GM21737 (cell line): ENCODE measurements around the gene FXYD6.

Experiments used
- ATAC-seq: cut with Tn5 transposase; IDR thresholded peaks from one replicate; pipeline ENCODE4 v1.9.1; 2021; ENCODE audit warnings: mild to moderate bottlenecking, moderate library complexity; ENCODE audit not compliant: unreplicated experiment

The FXYD6 gene

DNA sequence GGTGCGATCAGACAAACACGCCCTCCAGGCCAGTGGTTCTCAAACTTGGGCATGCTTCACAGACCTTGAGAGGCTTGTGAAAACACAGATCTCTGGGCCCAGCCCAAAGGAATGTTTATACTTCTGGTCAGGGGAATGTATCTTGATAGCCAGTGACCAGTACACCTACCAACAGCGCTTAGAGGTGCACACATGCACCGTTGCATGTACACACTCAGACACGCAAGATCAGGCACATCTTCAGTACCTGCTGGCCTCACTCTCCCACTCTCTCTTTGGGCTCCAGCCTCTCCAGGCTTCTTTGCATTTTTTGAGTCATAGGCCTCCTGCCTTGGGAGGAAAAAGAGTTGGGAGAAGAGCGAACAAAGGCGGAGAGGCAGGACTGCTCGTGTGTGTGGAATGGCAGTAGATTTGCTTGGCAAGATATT lies 11.7 kb upstream of the FXYD6 start:
- ATAC-seq: no peak

DNA sequence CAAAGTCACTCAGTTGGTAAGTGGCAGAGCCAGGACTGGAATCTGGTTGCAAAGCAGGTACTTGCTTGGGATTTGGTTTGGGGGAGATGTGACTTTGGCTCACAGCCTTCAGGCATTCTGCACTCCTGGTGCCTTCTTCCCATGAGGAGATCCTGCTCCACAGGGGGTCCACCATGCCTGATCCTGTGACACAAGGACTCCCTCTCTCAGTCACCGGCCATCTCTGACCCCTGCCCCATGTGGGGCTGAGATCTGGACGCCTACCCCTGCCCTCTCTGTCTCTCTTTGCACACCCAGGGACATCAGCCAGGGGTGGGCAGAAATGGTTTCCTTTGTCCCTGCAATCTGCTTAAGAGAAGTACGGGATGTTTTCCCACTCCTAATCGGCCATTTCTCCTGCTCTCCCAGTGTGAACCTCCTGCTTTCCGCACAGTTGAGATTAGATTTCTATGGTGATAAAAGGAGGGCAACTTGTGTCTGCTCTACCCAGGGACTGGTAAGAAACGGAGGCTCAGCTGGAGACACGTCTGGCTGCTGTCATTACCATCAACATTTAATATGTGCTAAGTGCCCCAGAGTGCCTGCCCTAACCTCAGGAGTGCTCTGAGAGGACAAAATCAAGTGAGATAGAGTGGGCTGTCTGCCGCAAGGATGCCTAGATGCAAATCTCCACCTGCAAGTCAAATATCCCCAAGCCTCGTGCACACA lies 11.1 kb upstream of the FXYD6 start:
- no peak for ATAC-seq

- ATAC-seq: no peak
Observed at GRCh38 chr11:117885777-117886176, 9.3 kb upstream of the FXYD6 start.

DNA sequence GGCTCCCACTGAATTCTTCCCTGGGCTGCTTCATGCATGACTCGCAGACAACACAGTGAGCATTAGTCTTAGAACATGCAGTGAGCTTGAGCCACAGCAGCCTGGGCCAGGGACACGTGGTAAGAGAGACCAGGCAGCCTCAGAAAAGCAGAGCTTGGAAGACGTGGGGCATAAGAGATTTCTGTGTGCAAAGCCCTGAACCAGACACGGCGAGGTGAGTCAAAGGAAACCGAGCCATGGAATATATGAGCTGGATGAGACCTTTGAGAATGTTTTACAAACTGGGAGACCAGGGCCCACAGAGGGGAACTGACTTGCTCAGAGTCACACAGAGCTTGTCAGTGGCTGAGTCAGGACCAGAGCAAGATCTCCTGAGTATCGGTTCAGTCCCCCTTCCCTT lies 8.5 kb upstream of the FXYD6 start:
- no peak for ATAC-seq

- ATAC-seq: no peak
Observed at GRCh38 chr11:117883063-117883462, 6.6 kb upstream of the FXYD6 start.

DNA sequence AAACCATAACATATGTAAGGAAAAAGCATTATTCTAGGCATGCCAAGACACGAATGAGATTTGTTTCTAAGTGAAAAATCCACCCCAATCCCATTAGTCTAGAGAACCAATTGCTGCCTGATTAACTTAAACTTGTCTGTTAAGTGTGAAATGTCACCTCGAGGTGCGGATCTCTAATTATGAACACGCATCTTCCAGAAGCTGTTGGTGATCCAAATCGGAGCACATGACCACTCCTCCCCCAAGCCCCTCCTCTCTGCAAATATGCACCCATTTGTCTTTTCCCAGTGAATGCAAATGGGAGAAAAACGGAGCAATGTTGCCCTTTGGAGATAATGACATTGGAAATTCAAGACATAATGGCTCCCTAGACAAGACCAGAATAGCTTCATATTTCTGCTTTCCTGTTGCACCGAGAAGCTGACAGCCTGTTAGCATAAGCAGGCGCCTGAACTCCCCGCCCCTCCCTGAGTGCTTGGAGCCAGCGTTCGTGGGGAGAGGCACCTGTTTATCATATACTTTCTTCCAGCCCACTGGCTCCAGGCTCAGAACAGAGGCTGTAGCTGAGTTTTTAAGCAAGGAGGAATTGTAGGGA lies 6.0 kb upstream of the FXYD6 start:
- ATAC-seq: no peak

GRCh38 chr11:117881217-117881616 lies 4.8 kb upstream of the FXYD6 start:
- no peak for ATAC-seq

GRCh38 chr11:117879516-117880480 lies 3.3 kb upstream of the FXYD6 start:
- no peak for ATAC-seq

- no peak for ATAC-seq
Observed at GRCh38 chr11:117878939-117879475, 2.5 kb upstream of the FXYD6 start.

DNA sequence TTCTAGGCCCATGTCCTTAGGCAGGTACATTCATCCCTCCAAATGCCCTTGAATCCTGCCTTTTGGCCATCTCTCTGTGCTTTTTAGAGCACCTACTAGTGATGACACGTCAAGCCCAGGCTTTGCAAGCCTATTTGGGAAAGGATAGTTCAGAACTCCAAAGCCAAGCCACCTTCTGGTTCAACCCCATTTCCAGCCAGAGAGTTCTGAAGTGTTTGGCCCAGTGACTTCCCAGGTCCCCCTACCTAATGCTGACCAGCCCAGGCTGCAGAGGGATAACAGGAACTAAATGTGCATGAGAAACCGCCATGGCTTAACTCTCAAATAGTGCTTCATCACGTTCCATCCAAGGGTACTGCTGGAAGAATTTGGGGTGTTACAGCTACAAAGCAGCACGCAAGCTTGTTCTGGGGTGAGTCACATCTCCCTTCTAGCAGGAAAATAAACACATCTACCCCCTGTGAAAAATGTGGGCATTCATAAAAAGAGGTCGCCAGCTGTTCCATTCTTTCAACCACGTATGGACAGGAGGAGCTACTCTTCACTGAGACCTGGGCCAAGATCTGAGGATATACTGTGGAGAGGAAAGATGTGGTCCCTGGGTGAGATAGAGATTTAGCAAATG lies 2.0 kb upstream of the FXYD6 start:
- ATAC-seq: no peak

DNA sequence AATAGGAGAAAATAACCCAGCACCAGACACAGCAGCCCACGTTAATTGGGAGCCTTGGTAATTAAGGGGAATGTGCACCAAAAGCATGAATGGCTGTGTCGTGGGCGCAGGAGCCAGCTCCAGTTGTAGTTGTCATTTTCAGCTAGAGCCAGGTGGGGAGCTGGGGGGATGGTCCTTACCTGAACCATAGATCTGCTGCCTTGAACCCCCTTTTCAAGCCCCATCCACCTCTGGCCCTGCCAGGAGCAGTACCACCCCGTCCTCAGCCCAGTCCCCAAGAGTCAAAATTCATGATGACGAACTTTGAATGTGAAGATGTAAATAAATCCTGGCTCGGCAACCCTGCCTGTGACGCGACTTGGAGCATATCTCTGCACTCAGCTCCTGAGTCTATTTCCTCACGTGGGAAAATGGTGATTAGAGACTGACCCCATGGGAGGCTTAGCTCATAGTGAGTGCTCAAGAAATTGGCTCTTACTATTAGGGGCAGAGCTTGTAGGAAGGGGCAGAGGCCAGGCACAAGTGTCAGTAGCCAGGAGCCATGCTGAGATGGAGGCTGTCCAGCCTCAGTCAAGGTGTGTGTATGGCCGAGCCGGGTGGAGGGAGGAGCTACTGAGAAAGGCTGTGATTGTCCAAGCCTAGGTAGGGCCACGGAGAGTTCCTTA lies 794 bp upstream of the FXYD6 start:
- ATAC-seq: no peak

GRCh38 chr11:117876059-117876340 lies 458 bp downstream of the FXYD6 start:
- ATAC-seq: no peak

DNA sequence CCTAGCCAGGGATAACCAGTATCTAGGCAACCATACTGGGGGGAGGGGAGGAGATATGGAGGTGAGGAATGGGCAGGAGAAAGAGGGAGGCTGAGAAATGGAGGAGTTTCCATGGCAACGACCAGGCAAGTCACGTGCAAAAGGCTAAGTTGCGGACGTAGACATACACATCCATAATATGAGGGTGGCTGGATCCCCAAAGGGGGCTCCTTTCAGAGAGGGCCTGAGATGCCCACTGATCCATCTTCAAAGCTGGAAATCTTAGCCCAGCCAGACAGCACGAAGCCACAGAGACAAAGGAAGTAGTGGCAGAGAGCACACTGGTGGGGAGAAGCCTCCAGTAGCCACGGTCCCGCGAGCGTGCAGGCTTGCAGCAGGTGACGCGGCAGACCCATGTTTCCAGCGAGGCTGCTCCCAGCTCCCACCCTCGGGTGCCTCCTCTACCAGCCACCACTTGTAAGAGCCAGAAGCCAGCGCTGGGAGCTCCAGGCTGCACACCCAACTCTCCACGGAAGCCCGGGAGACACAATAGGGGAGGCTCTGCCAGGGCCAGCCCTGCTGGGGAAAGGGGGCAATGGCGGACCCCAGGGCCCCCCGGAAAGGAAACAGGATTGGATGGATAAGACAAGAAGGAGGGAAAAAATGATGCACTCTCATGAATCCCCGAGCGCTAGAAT lies 938 bp downstream of the FXYD6 start:
- no peak for ATAC-seq

DNA sequence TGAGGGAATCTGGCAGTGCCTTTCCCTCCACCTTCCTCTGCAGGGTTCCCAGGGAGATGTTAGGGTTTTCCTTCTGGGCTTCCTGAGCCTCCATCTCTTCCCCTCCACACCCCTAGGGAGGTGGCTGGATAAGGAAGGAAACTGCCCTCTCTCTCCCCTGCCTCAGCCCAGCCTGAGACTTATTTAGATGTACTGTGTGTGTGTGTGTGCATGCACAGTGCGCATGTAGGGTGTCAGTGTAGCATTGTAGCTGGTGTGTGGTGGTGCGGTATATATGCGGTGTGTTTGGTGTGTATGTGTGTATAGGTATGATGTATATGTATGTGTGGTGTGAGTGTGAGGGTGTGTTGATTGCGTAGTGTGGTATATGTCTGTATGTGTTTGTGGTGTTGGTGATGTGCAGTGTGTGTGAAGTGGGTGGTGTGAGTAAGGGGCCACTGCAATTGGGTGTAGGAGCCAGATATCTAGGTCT lies 1.5 kb downstream of the FXYD6 start:
- ATAC-seq: no peak

DNA sequence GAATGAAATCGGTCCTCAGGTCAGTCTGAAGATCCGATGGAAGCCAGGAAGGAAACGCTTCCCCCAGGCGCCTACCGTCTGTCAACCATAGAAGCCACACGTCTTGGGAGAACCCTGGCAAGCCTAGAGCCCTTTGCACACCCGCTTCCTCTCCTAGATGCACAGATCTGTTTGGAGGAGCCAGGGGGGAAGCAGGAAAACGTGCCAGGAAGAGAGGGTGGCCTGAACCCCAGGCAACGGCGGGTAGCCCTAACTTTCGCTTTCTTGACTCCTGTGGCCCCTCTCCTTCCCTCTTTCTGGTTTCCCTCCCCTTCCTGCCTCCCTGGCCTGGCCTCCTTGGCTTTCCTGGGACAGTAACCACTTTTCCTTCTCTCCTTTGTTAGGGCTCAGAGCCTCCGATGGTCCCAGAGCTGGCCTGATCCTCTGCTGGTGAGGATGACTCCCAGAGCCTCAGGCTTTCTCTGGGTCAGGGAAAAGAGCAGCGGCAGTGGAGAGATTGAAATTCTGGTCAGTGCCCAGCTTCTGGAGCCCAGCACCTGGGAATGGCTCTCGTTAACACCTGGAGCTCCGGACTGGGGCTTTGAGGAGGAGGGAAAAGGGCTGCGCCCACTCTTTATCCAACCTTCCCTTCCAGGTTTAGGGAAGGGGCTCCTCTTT lies 2.1 kb downstream of the FXYD6 start:
- no peak for ATAC-seq

- ATAC-seq: no peak
Observed at GRCh38 chr11:117873828-117874125, 2.7 kb downstream of the FXYD6 start.

- ATAC-seq: no peak
Observed at GRCh38 chr11:117872975-117873827, 3.3 kb downstream of the FXYD6 start.

- no peak for ATAC-seq
Observed at GRCh38 chr11:117872420-117872961, 4.0 kb downstream of the FXYD6 start.
